GM19025 (cell line): Measurements from ENCODE around the gene BDH1.

Experiments used
- ATAC-seq: cut with Tn5 transposase; IDR thresholded peaks from one replicate; pipeline ENCODE4 v1.9.1; 2021; ENCODE audit warnings: mild to moderate bottlenecking, low read depth, moderate library complexity; ENCODE audit not compliant: unreplicated experiment

BDH1 gene

DNA sequence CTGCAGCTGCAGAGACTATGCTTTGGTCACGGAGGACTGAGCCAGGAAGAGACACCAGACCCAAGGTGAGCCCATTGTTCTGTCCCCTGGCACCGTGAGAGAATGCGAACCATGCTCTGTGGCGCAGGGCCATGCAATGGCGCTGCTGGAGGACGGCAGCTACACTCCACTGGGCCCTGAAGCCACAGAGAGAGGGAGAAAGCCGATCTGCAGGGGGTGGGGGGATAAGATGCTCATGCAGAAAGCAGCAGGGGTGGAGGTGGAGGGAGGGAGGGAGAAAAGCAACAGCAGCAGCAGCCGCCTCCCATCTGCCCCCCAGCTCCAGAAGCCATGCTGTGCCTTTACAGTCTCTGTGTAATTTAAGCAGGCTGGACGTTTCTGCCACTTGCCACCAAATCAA is 5.3 kb downstream of the BDH1 start:
- no peak for ATAC-seq

DNA sequence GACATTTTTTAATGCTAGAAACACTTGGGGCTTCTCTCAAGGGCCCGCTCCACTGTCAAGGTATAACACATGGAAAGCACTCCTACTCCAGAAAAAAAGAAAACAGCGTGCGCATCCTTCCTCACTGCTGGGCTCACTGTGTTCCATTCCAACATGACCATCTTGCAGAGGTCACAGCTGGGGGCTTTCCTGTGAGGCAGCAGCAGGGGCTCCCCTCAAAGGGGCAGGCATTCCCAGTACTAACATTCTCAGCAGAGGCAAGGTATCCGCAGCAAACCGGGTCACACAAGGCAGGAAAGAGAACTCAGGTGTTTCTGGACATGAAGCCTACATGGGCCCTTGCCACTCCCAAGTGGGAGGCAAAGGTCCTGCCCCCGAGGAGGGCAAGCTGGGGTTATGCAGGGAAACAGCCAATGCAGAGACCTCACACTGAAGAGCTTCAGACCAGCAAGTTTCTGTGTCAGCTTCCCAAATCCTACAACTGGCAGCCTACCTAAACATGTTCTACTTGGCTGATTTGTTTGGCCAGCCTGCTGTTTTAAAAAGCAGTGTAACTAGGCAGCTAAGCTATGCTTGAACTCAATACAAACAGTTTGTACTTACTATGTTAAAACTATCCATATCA is 6.4 kb downstream of the BDH1 start:
- no peak for ATAC-seq

DNA sequence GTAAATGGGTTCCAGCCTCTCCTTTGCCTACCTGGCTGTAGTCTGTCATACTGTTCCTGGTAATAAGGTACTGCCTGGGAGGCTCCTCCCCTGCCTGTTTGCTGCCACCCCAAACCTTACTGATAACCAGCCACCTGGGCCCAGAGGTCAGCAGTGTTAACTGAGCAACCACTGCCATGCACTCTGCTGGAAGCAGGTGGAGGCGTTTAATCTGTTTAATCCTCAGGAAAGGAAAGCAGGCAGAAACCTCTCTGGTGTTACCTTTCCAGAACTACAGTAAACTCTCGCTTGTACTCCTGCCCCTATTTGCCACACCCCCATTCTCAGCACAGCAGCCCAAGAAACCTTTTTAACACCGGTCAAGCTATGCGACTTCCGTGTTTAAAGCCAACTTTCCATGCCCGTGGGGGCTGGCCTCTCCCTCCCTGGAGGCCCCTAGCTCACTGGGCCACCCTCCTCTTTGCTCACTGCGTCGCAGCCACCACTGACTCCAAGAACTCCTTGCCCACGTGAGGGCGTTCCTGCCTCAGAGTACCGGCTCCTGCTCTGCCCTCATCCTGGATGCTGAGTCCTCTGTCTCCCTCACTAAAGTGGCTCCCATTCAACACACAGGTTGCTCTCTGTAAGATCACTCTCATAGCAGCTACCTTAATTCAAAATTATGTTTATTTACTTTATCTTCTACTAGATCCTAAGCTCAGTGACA is 8.3 kb downstream of the BDH1 start:
- ATAC-seq = no peak

DNA sequence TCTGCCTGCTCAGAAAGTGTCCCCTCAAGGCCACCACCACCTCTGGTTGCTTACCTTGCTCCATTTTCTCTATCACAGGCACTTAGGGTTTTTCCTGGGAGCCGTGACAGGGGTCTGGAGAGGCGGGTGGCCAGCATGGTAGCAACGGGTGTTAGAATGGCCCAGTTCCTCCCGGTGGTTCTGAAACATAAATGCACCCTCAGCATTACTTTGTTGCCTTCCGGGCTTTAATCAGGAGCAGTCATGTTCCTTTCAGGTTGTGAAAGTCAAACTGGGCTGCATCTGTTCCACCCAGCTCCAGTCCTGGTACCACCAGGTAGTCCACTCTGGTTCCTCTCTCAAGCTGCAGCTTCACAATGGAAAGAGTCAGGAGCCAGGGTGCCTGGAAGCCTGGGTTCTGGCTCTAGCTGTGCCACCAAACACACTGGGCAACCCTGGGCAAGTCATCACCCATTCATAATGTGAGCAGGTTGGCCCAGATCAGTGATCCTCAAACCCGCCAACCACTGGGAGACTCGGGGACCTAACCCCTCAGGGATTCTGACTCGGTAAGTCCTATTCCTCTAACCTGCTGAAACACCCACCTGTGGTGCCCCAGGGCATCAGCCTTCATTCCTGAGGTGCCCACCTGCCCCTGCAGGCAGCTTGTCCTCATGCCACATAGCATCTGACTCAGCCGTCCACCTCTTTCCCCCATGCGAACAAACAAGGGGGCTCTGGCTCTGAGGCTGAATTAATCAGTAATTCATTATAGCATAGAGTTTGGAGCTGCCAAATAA is 9.3 kb downstream of the BDH1 start:
- ATAC-seq = no peak

DNA sequence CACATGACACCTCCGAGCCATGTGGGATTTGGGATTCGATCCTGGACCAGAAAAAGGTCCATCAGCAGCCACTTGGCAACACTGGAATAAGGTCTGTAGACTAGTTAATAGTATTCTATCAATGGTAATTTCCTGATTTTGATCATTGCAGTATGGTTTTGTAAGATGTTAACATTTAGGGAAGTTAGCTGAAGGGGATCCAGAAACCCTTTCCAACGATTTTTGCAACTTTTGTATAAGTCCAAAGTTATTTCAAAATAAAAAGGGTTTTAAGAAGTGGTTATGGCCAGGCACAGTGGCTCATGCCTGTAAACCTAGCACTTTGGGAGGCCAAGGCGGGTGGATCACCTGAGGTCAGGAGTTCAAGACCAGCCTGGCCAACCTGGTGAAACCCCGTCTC is 10.2 kb downstream of the BDH1 start:
- ATAC-seq = no peak

DNA sequence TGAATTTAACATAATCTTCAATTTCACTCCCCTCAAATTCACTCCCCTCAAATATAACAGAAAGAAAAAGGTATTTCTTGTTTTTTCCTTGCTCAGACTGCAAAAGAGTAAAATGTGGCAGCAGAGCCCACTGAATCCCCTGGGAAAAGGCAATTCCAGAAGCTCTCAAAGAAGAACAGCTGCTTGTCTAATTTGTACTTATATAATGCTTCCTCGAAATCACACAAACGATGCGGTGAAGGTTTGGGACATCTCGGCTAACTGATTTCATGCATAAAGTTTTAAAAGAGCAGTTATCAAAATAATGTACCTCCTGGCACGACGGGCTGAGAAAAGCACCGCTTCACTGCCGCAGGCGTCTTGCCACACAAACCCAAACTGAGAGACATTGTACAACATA is 10.7 kb downstream of the BDH1 start:
- no peak for ATAC-seq

DNA sequence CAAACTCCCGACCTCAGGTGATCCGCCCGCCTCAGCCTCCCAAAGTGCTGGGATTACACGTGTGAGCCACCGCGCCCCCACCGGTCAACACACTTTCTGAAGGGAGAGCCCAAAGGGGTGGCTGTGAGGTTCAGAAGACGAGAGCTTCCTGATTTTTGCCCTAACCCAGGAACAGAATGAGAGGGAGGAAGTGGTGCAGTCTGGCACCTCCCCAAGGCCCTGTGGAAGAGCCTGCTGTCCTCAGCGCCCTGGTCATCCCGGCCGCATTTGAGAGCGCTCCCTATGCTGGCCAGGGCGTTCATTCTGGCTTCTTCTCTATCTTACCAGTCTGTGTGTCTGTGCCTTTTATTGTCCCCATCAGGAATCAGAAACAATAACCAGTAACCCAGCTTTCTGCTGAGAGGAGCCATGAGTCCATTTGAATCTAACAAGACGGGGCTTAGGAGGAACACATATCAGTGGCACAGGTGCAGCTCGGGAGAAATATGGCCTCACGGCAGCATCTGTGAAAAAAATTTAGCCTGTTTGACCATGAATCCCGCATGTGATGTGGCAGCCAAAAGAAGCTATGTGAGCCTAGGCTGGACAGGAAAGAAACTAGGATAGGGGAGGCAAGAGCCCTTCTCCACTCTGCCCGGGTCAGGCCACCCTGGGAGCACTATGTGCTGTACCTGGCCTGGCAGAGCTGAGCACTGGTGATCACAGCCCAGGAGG is 12.9 kb downstream of the BDH1 start:
- no peak for ATAC-seq

DNA sequence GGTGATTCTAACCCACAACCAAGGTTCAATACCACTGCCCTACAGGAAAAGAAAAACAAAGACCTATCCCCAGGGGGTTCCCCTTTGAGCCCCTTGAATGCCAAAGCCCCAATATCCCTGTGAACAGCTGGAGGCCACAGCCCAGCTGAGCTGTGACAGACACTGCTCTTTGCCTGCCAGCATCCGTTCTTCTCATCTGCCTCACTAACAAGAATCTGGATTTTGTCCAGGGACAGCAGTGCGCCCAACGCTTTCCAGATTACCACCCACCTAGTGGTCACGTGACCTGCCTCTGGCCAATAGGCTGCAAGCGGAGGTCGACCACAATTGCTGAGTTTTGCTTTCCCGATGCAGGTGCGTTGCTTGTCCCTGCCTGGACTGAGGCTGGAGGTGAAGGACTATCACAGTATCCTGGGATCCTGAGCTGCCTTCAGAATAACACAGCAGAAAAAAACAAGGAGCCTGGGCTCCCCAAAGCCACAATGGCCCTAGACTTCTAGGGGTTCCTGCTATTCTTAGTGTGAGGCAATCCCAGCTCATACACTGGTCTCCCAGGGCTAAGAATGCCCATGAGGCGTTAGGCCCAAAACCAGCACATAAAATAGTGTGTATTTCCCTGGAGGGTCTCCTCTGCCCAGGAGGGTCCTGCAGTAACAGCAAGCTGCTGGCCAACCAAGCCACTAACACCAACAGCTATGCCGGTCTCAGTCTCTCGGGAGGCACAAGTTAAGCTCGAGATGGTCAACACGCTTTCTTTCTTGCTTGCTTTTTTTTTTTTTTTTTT is 13.8 kb downstream of the BDH1 start:
- no peak for ATAC-seq

DNA sequence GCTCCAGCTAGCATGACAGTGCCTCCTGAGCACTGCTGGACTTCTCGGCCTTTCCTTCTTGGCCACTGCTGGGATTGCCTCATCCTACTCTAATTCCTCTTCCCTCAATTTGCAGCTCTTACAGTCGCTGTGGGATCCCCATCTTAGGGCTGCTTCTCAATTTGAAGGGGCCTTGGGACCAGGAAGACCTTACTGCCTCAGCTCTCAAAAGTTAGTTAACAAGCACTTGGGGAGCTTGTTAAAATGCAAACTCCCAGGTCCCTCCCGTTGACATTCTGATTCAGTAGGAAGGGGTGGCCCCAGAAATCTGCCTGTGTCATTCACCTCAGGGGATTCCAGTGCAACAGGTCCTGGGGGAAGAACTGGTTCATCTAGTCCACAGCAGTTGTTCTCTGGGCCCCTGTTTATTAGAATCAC is 14.8 kb downstream of the BDH1 start:
- no peak for ATAC-seq

DNA sequence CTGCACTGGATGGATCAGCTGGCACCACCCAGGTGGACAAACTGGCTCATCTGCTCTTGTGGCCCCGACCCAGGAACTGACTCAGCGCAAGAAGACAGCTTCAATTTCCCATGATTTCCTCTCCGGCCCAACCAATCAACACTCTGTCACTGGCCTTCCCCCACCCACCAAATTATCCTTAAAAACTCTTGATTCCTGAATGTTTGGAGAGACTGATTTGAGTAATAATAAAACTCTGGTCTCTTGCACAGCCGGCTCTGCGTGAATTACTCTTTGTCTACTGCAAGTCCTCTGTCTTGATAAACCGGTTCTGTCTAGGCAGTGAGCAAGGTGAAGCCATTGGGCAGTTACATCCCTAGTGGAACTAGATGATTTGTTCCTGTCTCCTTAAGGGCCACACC is 16.1 kb downstream of the BDH1 start:
- no peak for ATAC-seq

DNA sequence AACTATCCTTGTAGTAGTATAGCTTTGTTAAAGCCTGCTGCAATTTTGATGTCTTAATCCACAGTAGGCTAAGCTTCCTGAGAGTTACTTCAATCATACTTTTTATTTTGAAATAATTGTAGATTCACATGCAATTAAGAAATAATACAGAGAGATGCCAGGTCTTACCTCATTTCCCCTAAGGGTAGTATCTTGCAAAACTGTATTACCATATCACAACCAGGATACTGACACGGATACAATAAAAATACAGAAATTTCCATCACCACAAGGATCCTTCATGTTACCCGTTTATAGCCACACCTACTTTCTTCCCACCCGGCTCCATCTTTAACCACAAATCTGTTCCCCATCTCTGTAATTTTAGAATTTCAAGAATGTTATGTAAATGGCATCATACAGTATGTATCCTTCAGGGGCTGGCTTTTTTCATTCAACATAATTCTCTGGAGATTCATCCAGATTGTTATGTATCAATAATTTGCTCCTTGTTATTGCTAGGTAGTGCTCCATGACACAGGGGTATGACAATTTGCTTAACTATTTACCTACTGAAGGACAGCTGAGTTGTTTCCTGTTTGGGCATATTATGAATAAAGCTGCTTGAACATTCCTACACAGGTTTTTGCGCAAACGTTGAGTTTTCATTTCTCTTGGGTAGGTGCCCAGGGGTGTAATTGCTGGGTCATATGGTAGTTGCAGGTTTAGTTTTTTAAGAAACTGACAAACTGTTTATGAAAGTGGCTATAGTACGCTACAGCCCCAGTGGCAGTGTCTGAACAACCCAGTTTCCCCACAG is 21.6 kb downstream of the BDH1 start:
- ATAC-seq = no peak

DNA sequence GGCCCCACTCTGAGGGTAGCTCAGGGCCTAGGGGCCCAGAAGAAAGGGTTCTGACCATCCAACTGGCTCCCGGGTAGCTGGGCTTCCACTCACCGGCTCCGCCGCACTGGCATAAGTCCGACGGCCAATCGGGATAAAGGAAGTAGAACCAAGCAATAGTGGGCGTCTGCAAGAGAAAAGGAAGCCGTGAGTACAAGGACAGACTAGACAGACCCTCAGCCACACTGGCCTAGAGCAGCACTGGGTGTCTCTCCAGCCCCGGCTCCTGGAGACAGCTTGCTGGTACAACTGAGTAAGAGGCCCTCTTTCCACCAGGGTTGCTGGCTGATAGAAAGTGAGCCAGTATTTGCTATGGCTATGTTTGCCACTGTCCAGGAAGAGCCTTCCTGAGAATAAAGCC is 22.4 kb downstream of the BDH1 start:
- ATAC-seq = no peak

DNA sequence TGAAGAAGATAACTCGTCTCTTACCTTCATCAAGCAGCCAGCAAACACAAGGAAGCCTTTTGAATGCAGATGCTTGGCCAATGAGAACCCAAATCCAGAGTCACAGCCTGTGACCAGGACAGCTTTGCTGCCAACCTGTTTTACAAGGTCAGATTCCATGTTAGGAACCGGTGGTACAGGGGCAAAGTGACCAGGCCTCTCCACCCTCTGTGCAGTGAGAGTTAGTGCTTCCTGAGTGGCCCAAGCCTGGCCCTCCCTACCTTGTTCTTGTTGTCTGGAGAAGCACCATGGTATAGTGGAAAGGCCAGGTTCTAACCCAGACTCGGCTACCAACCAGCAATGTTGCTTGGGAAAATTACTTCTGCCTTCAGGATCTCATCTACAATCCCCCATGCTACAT is 23.4 kb downstream of the BDH1 start:
- ATAC-seq = no peak

DNA sequence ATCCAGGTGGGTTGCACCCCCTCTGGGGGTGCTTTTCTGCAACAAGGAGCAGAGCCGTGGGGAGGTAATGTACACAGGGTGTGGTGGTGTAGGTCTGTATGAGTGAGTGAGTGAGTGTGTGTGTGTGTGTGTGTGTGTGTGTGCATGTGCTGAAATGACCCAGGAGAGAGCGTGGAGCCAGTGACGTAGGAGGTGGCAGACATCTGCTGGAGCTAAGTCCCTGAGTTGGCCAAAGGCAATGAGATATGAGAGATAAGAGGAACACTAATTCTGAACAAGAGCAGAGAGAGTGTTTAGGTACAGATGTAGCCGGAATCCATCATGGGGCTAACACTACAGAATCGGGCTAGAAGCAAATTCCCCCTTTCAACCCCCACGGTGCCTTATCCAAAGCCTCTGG is 27.6 kb downstream of the BDH1 start:
- no peak for ATAC-seq

DNA sequence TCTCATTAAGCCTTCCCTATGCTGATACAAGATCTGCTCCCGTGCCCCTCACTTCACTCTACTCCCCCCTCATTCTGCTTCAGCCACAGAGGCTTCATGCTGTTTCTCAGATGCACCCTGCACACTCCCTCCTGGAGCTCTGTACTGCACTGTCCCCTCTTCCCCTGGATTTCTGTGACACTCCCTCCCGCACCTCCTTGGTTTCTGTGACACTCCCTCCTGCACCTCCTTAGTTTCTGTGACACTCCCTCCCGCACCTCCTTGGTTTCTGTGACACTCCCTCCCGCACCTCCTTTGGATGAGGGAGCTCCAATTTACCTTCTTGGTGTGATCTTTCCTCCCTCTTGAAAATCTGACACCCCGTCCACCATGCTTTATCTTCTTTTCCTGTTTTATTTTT is 28.2 kb downstream of the BDH1 start:
- ATAC-seq = no peak

DNA sequence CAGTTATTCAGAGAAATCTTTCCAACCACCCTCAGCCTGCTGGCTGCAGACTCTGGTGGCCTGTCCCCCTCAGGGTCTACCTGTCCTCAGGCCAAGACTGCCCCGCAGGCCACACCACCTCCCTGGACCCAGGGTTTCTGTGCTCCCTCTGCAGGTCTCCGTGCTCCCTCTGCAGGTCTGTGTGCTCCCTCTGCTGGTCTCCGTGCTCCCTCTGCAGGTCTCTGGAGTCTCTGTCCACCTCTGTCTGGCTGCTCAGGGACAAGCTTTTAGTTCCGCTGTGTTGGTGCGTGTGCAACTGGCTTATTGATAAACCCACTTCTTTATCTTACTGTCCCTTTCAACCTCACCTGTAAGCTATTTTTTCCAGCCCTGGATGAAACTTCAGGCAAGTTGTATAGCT is 30.1 kb downstream of the BDH1 start:
- no peak for ATAC-seq

DNA sequence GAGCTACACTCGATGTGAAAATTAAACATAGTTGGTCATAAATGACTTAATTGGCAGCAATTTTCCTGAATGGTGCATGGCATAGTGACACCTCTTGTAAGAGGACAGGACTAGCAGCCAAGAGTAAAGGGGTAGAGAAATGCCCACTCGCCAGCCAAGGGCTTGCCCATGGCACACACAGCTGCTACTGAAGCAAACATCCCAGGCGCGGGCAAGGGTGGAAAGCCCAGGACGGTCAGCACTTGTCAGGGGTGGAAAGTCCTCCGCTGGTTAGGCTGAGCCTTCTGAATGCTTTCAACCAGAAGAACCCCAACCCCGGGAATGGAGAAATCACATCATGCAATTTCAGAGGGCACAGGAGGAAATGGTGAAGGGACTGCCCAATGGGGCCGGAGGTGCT is 31.6 kb downstream of the BDH1 start:
- ATAC-seq = no peak

DNA sequence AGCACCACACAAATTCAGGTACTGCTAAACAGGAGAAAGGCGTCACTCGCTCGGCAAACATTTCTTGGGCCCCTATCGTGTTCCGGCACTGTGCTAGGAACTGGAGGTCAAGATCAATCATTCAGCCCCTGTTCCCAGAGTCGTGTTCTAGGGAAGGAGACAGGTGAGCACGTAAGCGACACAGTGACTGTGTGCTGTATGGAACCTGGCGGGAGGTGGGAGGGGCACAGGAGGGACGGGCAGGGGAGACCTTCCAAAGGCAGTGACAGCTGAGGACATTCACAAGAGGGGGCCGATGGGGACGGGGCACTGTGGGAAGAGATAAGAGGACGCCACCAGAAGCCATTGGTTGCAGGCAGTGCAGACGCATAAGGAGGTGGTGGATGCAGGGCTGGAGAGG is 32.2 kb downstream of the BDH1 start:
- no peak for ATAC-seq

DNA sequence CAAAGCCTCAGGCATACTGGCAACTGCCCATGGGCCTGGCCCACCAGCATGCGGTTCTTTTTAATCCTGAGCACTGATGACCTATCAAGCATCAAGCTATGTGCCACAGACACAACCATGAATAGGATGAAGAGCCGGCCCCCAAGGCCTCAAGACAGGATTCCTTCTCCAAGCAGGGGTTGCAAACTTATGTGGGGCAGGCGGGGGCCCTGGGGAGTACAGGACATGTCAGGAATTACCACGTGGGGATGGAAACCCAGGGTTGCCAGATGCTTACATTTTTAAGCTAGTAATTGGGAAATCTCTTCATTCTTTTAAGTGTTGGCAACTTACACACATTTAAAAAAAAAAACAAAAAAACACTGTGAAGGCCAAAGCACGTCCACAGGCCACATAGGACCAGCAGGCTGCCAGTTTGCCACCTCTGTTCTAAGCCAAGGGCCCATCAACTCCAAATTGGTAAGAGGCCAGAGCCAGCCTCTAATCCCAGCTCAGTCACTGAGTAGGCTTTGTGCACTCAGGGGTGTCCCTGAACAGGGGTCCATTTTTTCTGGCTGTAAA is 32.8 kb downstream of the BDH1 start:
- no peak for ATAC-seq
